HG02571 (cell line): ENCODE measurements around the gene NBPF1.
"Not testable (repeated sequence)": the region's sequence is repeated elsewhere in the genome, so short reads cannot be mapped to it uniquely, and the experiment has no call there.

Source experiments
- ATAC-seq: cut with Tn5 transposase; IDR thresholded peaks from one replicate; pipeline ENCODE4 v1.9.1; 2021; ENCODE audit warnings: mild to moderate bottlenecking, moderate library complexity; ENCODE audit not compliant: unreplicated experiment

The NBPF1 gene

DNA sequence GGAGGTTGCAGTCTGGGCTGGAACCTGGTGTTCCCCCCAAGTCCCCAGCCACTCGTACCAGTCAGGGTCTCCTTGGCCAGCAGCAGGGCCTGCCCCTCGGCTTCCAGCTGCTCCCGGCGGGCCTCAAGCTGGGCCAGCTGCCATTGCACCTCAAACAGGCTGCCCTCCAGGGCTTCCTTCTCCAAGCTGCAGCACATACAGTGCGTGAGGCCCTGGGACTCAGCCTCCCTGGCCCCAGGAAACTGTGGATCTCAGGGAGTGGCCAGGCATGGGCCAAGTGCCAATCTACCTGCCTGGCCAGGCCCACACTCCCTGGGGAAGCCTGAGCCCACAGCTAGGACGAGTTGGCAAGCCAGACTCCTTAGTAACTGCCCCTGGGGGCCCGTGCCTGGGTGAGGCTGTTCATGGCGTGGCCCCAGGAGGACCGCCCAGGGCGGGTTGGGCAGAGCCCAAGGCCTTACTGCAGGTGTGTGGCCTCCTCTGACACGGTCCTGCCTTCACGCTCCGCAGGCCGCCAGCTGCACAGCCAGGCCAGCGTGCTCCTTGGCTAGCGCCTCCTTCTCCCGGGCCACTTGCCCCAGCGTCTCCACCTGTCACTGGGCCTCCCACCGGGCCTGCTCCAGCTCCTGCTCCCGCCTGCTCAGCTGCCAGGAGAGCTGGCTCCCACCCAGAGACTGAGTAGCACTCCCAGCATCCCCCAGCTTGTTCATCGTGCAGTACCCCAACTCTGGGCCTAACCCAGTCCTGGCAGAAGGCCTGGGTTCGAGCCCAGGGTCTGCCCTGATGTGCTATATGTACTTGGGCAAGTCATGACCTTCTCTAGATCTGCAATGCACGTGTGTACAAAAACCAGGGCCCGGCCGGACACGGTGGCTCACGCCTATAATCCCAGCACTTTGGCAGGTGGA, 10.7 kb upstream of the NBPF1 start:
- not testable (repeated sequence) for ATAC-seq

DNA sequence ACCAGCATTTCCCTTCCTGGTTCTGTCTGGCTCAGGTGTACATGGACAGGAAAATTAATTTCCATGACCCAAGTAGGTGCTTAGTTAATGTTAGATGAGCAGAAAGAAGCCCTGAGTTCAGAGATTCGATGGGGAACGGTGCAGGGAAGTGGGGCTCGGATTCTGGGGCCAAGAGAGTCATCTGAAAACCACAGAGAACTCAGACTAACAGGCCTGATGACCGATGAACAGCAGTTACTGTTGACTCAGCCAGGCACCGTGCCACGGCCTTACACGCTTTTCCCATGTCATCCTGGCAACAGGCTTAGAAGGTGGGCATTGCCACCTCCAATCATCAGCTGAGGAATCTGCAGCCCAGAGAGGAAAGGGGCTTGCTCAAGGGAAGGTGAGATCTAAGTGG, 10.0 kb upstream of the NBPF1 start:
- ATAC-seq = not testable (repeated sequence)

DNA sequence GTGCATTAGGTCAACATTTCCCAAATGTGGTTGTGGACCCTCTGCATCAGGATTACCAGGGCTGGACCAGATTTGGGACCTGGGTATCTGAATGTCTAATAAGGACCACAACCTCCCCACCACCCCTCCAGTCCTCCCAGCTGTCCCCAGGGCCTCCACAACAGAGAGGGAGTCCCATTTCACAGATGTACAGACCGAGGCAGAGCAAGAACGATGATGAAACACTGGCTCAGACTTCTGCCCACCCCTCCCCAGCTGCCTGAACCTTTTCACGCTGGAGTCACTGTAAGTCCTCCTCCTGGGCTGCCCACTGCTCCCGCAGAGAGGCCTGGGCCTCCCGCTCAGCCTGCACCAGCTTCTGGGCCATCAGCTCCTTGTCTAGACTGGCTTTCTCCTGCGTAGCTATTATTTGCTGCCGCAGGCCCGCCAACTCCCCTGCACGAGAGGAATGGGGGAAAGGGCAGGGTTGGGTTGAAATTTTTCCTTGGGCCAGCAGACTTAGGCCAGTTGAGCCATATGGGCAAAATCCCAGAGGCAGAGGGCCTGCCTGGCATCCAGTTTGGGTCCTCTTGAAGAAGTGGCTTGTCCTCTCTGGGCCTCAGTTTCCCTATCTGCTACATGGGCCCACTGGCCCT, 8.4 kb upstream of the NBPF1 start:
- ATAC-seq = not testable (repeated sequence)

DNA sequence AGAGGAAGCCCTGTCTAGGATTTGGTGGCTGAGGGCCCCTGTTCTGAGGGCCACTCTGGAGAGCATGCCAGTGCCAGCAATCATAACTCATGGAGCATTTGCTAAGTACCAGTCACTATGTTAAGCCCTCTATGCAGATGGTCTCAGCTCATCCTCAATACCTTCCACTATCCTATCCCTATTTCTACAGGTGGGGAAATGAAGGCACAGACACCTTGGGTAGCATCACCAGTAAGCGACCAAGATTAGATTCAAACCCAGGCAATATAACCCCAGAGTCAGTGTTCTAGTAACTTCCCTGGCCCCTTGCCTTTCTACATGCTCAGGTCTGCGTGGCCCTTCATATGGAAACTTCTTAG, 7.9 kb upstream of the NBPF1 start:
- no peak for ATAC-seq

DNA sequence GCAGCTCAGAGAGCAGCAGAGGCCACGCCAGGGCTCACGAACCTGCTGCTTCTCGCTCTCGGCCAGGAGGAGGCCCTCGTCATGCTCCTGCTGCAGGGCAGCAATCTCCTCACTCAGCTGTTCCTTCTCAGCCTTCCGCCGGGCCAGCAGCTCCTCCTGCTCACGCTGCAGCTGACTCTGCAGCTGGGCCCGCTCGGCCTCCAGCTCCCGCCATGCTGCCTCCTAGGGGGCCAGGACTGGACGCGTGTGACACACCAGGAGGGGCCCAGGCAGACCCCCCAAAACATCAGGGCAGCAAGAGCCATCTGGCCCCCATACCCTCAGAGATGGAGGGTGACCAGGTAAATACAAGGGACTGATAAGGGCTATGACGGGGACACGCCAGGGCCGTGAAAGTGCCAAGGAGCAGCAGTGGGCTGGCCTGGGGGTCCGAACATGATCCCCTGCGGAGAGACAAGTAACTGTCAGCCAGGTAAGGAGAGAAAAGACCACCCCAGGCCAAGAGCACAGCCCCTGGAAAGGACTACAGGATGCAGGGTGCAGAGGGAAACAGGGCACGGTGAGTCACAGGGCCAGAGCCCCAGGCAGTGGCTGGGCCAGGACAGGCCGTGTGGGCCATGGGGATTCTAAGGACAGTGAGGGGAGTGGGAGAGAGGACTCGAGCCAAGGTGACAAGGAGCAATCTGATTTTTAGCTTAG, 6.6 kb upstream of the NBPF1 start:
- not testable (repeated sequence) for ATAC-seq

- no peak for ATAC-seq
Observed at GRCh38 chr1:16618719-16619118, 5.4 kb upstream of the NBPF1 start.

DNA sequence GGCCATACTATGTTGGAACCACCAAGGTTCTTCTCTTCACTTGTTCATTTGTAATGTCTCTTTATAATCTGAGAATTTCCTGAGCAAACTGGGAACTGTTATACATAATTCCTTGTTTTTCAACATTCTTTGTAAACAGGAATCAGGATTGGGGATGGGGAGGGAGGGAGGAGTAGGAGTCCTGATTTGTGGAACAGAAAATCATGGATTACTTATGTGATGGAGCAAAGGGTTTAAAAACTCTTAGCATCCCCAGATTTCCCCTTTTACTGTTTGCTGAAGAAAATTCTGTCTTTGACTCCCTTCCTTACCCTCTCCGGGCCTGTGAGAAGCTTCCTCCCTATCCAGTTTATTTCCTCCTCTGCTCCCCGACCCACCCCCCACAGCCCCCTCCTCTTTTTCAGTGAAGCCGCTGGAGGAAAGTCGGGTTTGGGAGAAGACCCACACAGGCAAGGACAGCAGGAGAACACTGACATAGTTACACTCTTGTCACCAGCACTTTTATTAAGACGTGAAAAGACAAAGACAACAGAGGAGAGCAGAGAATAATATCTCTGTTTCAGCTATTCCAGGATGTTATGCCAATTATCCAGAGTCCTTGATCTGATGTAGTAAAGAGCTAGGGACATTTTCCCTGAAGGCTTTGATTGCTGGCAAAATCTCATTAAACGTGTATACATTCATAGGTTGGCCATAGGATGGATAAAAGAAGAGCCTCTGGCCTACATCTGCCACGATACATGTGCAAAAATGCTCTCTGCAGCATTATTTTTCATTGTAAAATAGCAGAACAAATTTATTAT, 4.6 kb upstream of the NBPF1 start:
- no peak for ATAC-seq

DNA sequence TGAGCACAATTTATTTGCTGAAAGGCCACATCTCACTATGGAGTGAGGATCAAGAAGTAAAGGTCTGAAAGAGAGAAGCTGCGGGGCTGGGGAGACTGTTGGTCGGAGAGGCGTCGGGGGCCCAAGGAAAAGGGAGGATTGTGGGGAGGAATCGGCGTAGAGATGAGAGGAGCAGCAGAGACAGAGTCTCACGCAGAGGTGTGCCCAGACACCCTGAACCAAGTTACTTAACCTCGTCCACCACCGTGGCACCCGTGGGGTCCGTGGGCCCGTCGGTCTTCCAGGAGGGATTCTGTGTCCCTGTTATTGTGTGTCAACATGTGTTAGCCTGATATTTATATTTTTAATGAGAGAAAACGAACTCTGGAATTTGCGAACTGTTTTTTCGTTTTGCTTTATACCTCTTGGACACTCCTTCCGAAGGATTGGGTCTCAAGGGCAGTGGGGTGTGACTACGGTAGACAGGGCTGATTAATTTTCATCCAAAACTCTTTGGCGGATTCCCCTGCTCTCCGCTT, 3.8 kb upstream of the NBPF1 start:
- no peak for ATAC-seq

GRCh38 chr1:16615253-16616252, 2.2 kb upstream of the NBPF1 start:
- no peak for ATAC-seq

- ATAC-seq = no peak
Observed at GRCh38 chr1:16614361-16615252, 1.2 kb upstream of the NBPF1 start.

- no peak for ATAC-seq
Observed at GRCh38 chr1:16612332-16613172, 812 bp downstream of the NBPF1 start.

DNA sequence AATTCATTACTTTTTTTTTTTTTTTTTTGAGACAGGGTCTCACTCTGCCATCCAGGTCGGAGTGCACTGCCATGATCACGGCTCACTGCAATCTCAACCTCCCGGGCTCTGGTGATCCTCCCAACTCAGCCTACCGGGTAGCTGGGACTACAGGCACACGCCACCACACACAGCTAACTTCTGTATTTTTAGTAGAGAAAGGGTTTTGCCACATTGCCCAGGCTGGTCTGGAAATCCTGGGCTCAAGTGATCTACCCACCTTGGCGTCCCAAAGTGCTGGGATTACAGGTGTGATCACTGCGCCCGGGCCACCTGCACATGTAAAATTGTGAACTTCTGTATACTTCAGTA, 1.4 kb downstream of the NBPF1 start:
- ATAC-seq = not testable (repeated sequence)

- not testable (repeated sequence) for ATAC-seq
Observed at GRCh38 chr1:16611164-16611563, 2.2 kb downstream of the NBPF1 start.

- not testable (repeated sequence) for ATAC-seq
Observed at GRCh38 chr1:16610553-16610952, 2.8 kb downstream of the NBPF1 start.

- not testable (repeated sequence) for ATAC-seq
Observed at GRCh38 chr1:16609761-16610160, 3.6 kb downstream of the NBPF1 start.

DNA sequence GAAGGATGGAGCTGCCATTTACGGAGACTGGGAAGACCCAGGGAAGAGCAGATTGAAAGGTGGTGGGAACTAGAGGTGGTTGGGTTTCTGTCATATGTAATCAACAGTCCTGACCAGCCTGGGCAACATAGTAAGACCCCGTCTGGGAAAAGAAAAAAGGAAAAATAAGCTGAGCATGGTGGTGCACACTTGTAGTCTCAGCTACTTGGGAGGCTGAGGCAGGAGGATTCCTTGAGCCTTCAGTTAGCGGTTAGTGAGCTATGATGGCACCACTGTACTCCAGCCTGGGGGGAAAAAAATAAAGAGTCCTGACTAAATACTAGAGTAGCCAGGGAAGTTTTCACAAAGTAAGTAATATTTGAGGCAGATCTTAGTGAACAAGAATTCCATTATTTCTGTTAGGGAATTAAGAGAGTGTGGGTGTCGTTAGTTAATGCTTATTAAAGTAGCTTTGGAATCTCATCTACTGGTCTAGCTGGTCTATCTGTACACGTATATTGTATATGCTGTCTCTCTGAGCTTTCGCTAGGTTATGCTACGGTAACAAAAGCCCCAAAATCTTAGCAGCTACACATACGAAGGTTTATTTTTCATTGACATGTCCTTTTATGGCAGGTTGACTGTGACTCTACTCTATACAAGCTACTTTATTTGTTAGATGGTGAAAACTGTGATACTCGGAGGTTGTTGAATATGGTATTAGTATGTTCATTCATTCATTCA, 4.4 kb downstream of the NBPF1 start:
- no peak for ATAC-seq
